Lung (tissue), 12 donors: ENCODE results near the gene POLN. TPM values are rescaled to one million over a fixed set of nuclear protein-coding genes. Genes with fewer than 3 reads are reported as not detected.

Experiments
- ATAC-seq: fragments of 200-7000 bp; cut with Tn5 transposase; one replicate; pipeline ENCODE4 v1.9.1; 2020; ENCODE audit warnings: moderate number of reproducible peaks; ENCODE audit not compliant: insufficient read depth, low FRiP score
- DNase-seq, 3 donors: peaks; one replicate each; pipeline ENCODE4 v3.0.0-alpha.2; 2013 to 2017
- H3K27ac ChIP-seq, 2 donors: one replicate each; pipeline ENCODE4 v1.5.1; 2013; ENCODE audit warnings: mild to moderate bottlenecking in 2 of 2, moderate library complexity in 2 of 2, control low read depth in 1 of 2, inconsistent platforms in 1 of 2, low read depth in 1 of 2, low read length in 1 of 2
- H3K27me3 ChIP-seq, 3 donors: one replicate each; pipeline ENCODE4 v1.5.1; 2013; ENCODE audit warnings: low read length in 2 of 3; ENCODE audit not compliant: control insufficient read depth in 3 of 3, insufficient read depth in 3 of 3
- H3K36me3 ChIP-seq, 4 donors: one replicate each; pipeline ENCODE4 v1.5.1; 2013; ENCODE audit warnings: low read length in 4 of 4, mild to moderate bottlenecking in 1 of 4, moderate library complexity in 1 of 4; ENCODE audit not compliant: control insufficient read depth in 4 of 4, insufficient read depth in 4 of 4
- H3K4me1 ChIP-seq, 5 donors: one replicate each; pipeline ENCODE4 v1.5.1; 2013; ENCODE audit warnings: low read length in 5 of 5, mild to moderate bottlenecking in 2 of 5, moderate library complexity in 1 of 5; ENCODE audit not compliant: control insufficient read depth in 5 of 5, insufficient read depth in 5 of 5
- H3K4me3 ChIP-seq: one replicate; pipeline ENCODE4 v1.5.1; 2013; ENCODE audit warnings: mild to moderate bottlenecking, control low read depth, moderate library complexity
- H3K9ac ChIP-seq, 2 donors: one replicate each; pipeline ENCODE4 v1.5.1; 2013; ENCODE audit warnings: low read length in 2 of 2, control low read depth in 1 of 2; ENCODE audit not compliant: insufficient read depth in 1 of 2
- H3K9me3 ChIP-seq, 4 donors: one replicate each; pipeline ENCODE4 v1.5.1; 2013; ENCODE audit warnings: low read length in 3 of 4, mild to moderate bottlenecking in 1 of 4, moderate library complexity in 1 of 4; ENCODE audit not compliant: control insufficient read depth in 4 of 4, insufficient read depth in 3 of 4
- CTCF ChIP-seq: IDR thresholded peaks from 2 replicates; pipeline ENCODE4 v1.5.1; 2012; ENCODE audit warnings: mild to moderate bottlenecking; ENCODE audit errors: control extremely low read depth, extremely low read depth
- WGBS, 2 donors: extraction: QIAGEN DNeasy Blood & Tissue Kit; methylation state at CpG; one replicate each; pipeline ENCODE4 v1.1.7; 2013; 5-methylcytosine and 5-hydroxymethylcytosine counted together
- polyA plus RNA-seq, 2 donors: library from polyadenylated mRNA; stranded (reverse); fragments of 200-250 nt; gene quantifications; one replicate each; pipeline ENCODE4 v1.2.1, GENCODE V29; 2013
- total RNA-seq, 2 donors: library from RNA; depleted of rRNA in 1 of 2; stranded (reverse); fragments of >200 nt in 1 of 2; gene quantifications; one replicate each; pipeline ENCODE4 v1.2.1, GENCODE V29; 2014 to 2021
- donor health status: control.
- donor health status: control.
- donor health status: Bipolar disorder and iron deficiency.
- donor health status: healthy.
- donor health status: DM: yes; HTN: yes; CAD: no.

POLN gene
- total and polyA plus RNA-seq, 4 donors: 0.68 to 3.7 (median 2.2) TPM

DNA sequence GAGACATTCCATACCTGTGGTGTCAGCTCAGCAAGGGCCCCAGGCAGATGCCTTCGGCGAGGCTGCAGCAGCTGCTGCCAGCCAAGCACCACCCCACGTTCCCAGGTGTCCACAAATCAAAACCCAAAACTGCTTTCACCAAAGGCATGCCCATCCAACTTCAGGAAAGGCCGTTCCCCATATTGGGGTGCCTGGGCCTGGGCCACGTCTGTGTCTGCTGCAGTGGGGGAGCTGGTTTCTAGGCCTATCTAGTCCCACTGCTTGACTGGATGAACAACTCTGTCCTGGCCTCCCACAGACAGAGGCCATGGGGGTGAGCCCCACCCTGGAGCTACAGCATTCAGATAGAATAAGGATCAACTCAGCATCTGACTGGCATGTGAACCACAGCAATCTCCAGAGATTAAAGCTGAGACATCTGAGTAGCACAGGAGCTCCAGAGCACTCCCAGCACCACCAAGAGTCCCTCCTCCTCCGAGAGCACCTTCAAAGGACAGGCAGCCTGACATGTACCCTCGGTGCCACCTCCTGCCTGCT, 145.8 kb downstream of the POLN start:
- Histone ChIP-seq H3K4me1 (no peaks in the 10 kb centered on the region), H3K4me3 (no peak overlapping the region), H3K27ac (no peak overlapping the region), H3K9me3 (peaks cover 0 to 18% (median 3%) of the 10 kb centered on the region in 4 donors), H3K36me3 (no peaks in the 10 kb centered on the region), H3K27me3 (peaks cover 0 to 4% (median 2%) of the 10 kb centered on the region in 3 donors), H3K9ac (no peak overlapping the region)
- WGBS, 2 donors: 85 to 93% methylated on average over 7 of the region's 7 CpGs
- ATAC-seq (no peak), DNase-seq (no peak)
- TF ChIP-seq CTCF: no peak

- no peak for ATAC-seq
Measured at GRCh38 chr4:2095236-2096072, 146.5 kb downstream of the POLN start.

GRCh38 chr4:2094545-2094944, 147.4 kb downstream of the POLN start:
- no peak for DNase-seq
- Histone ChIP-seq H3K27ac (no peak overlapping the region), H3K4me3 (no peak overlapping the region), H3K4me1 (no peaks in the 10 kb centered on the region), H3K36me3 (no peaks in the 10 kb centered on the region), H3K9me3 (peaks cover 0 to 18% (median 3%) of the 10 kb centered on the region in 4 donors), H3K27me3 (peaks cover 0 to 4% (median 2%) of the 10 kb centered on the region in 3 donors), H3K9ac (no peak overlapping the region)
- ATAC-seq: no peak
- TF ChIP-seq CTCF: no peak
- 86 to 88% methylated on average over 4 of the region's 4 CpGs for WGBS, 2 donors

More at GRCh38 chr4:2095236-2096072, 146.5 kb downstream of the POLN start:
- no peak overlapping the region for H3K9ac ChIP-seq
- no peak overlapping the region for H3K27ac ChIP-seq
- TF ChIP-seq CTCF: no peak
- 90 to 92% methylated on average over 16 of the region's 16 CpGs for WGBS, 2 donors
- no peaks in the 10 kb centered on the region for H3K36me3 ChIP-seq
- H3K27me3 ChIP-seq: peaks cover 0 to 4% (median 2%) of the 10 kb centered on the region in 3 donors
- no peak for DNase-seq
- peaks cover 0 to 18% (median 3%) of the 10 kb centered on the region in 4 donors for H3K9me3 ChIP-seq
- H3K4me3 ChIP-seq: no peak overlapping the region
- no peaks in the 10 kb centered on the region for H3K4me1 ChIP-seq
